Liver (tissue), 9 donors: Measurements from ENCODE around the gene EXOC7. TPM values are rescaled to one million over a fixed set of nuclear protein-coding genes. Genes with fewer than 3 reads are reported as not detected.

Source experiments
- DNase-seq: peaks from one replicate; pipeline ENCODE4 v3.0.0-alpha.2; 2017; ENCODE audit warnings: low spot score
- H3K27ac ChIP-seq, 2 donors: one replicate each; pipeline ENCODE4 v1.7.0; 2013; ENCODE audit warnings: inconsistent platforms in 2 of 2, low read length in 2 of 2, control low read depth in 1 of 2, low read depth in 1 of 2, mild to moderate bottlenecking in 1 of 2
- H3K27me3 ChIP-seq, 4 donors: one replicate each; pipeline versions ENCODE4 v1.6.1 to v1.7.0; 2013; ENCODE audit warnings: low read length in 3 of 4, inconsistent platforms in 1 of 4, mild to moderate bottlenecking in 1 of 4, moderate library complexity in 1 of 4; ENCODE audit not compliant: control insufficient read depth in 4 of 4, insufficient read depth in 4 of 4
- H3K36me3 ChIP-seq, 4 donors: one replicate each; pipeline versions ENCODE4 v1.6.1 to v1.7.0; 2013; ENCODE audit warnings: low read length in 3 of 4, mild to moderate bottlenecking in 3 of 4, low read depth in 1 of 4, moderate library complexity in 1 of 4; ENCODE audit not compliant: control insufficient read depth in 4 of 4, insufficient read depth in 3 of 4
- H3K4me1 ChIP-seq, 4 donors: one replicate each; pipeline versions ENCODE4 v1.6.1 to v1.7.0; 2013; ENCODE audit warnings: low read length in 3 of 4, mild to moderate bottlenecking in 3 of 4, moderate library complexity in 1 of 4; ENCODE audit not compliant: control insufficient read depth in 4 of 4, insufficient read depth in 4 of 4
- H3K4me3 ChIP-seq, 3 donors: one replicate each; pipeline versions ENCODE4 v1.6.1 to v1.7.0; 2013; ENCODE audit warnings: low read length in 3 of 3, control low read depth in 1 of 3, low read depth in 1 of 3, mild to moderate bottlenecking in 1 of 3
- H3K9ac ChIP-seq, 2 donors: one replicate each; pipeline ENCODE4 v1.7.0; 2013; ENCODE audit warnings: low read length in 2 of 2, mild to moderate bottlenecking in 2 of 2, moderate library complexity in 2 of 2, control low read depth in 1 of 2, low read depth in 1 of 2
- H3K9me3 ChIP-seq, 4 donors: one replicate each; pipeline versions ENCODE4 v1.6.1 to v1.7.0; 2013; ENCODE audit warnings: low read length in 3 of 4; ENCODE audit not compliant: control insufficient read depth in 4 of 4
- ATF3 ChIP-seq: IDR thresholded peaks from 2 replicates; pipeline ENCODE4 v1.6.1; 2016; ENCODE audit warnings: antibody characterized with exemption
- CTCF ChIP-seq: fragments of 150-350 bp; IDR thresholded peaks from 2 replicates; pipeline ENCODE4 v1.5.1; 2017; ENCODE audit warnings: improper control_type of control experiment, low read depth, low read length; ENCODE audit not compliant: missing input control
- EGR1 ChIP-seq, 2 donors: IDR thresholded peaks; 2 replicates each; pipeline ENCODE4 v1.6.1; 2016 to 2018; ENCODE audit warnings: antibody characterized with exemption in 2 of 2, low read depth in 2 of 2
- FOXA1 ChIP-seq: IDR thresholded peaks from 2 replicates; pipeline ENCODE4 v1.6.1; 2016; ENCODE audit warnings: antibody characterized with exemption
- FOXA2 ChIP-seq: IDR thresholded peaks from 2 replicates; pipeline ENCODE4 v1.6.1; 2016; ENCODE audit warnings: antibody characterized with exemption
- GABPA ChIP-seq, 2 donors: IDR thresholded peaks in 1 of 2; conservative IDR thresholded peaks in 1 of 2; 2 replicates each; pipeline ENCODE4 v1.6.1; 2016; ENCODE audit warnings: antibody characterized with exemption in 2 of 2, mild to moderate bottlenecking in 1 of 2, moderate library complexity in 1 of 2
- HNF4A ChIP-seq, 2 donors: conservative IDR thresholded peaks; 2 replicates each; pipeline ENCODE4 v1.6.1; 2016; ENCODE audit warnings: antibody characterized with exemption in 2 of 2, mild to moderate bottlenecking in 2 of 2
- HNF4G ChIP-seq: IDR thresholded peaks from 2 replicates; pipeline ENCODE4 v1.6.1; 2016; ENCODE audit warnings: antibody characterized with exemption
- JUND ChIP-seq, 2 donors: IDR thresholded peaks; 2 replicates each; pipeline ENCODE4 v1.6.1; 2016; ENCODE audit warnings: antibody characterized with exemption in 2 of 2
- MAX ChIP-seq: IDR thresholded peaks from 2 replicates; pipeline ENCODE4 v1.6.1; 2016; ENCODE audit warnings: antibody characterized with exemption
- NR2F2 ChIP-seq: IDR thresholded peaks from 2 replicates; pipeline ENCODE4 v1.6.1; 2016; ENCODE audit warnings: antibody characterized with exemption
- RAD21 ChIP-seq, 2 donors: IDR thresholded peaks; 2 replicates each; pipeline ENCODE4 v1.6.1; 2016; ENCODE audit warnings: antibody characterized with exemption in 2 of 2, mild to moderate bottlenecking in 2 of 2
- REST ChIP-seq: IDR thresholded peaks from 2 replicates; pipeline ENCODE4 v1.6.1; 2016; ENCODE audit warnings: antibody characterized with exemption, mild to moderate bottlenecking
- RXRA ChIP-seq, 2 donors: IDR thresholded peaks; 2 replicates each; pipeline ENCODE4 v1.6.1; 2017 to 2018; ENCODE audit warnings: antibody characterized with exemption in 2 of 2, mild to moderate bottlenecking in 1 of 2
- SP1 ChIP-seq: IDR thresholded peaks from 2 replicates; pipeline ENCODE4 v1.6.1; 2018; ENCODE audit warnings: antibody characterized with exemption, mild to moderate bottlenecking
- TAF1 ChIP-seq: conservative IDR thresholded peaks from 2 replicates; pipeline ENCODE4 v1.6.1; 2016; ENCODE audit warnings: antibody characterized with exemption, mild to moderate bottlenecking
- YY1 ChIP-seq: IDR thresholded peaks from 2 replicates; pipeline ENCODE4 v1.6.1; 2016; ENCODE audit warnings: antibody characterized with exemption, mild to moderate bottlenecking
- ZBTB33 ChIP-seq: IDR thresholded peaks from 2 replicates; pipeline ENCODE4 v1.6.1; 2016; ENCODE audit warnings: antibody characterized with exemption
- WGBS: extraction: QIAGEN DNeasy Blood & Tissue Kit; methylation state at CpG from one replicate; pipeline ENCODE4 v1.1.7; 2013; 5-methylcytosine and 5-hydroxymethylcytosine counted together
- polyA plus RNA-seq, 2 donors: library from polyadenylated mRNA; stranded (reverse) in 1 of 2; unstranded in 1 of 2; fragments of 200-250 nt in 1 of 2; fragments of >200 nt in 1 of 2; fragmentation: Nextera tagmentation in 1 of 2; extraction: Ambion mirVana in 1 of 2; gene quantifications; one replicate each; pipeline versions ENCODE4 v1.2.1 to v1.2.3, GENCODE V29; 2013 to 2015
- total RNA-seq, 2 donors: library from RNA; depleted of rRNA; stranded (reverse); fragments of >200 nt; gene quantifications; one replicate each; pipeline ENCODE4 v1.2.3, GENCODE V29; 2014
- donor health status: healthy.
- donor health status: healthy.
- donor health status: healthy.
- donor health status: healthy.
- donor health status: healthy.

EXOC7 gene
- total and polyA plus RNA-seq, 4 donors, result 28.0 to 64.8 (median 38.2) TPM

- WGBS, result 5% methylated on average over 15 of the region's 15 CpGs
- H3K36me3 ChIP-seq, result peaks cover 0 to 14% (median 9%) of the 10 kb centered on the region in 4 donors
- peak overlapping the region; percentile 47 to 72 for H3K27ac ChIP-seq
- peaks cover 9 to 51% (median 24%) of the 10 kb centered on the region in 4 donors for H3K4me1 ChIP-seq
- H3K9ac ChIP-seq, result peak overlapping the region; percentile 64 to 99
- peak; percentile 53 for DNase-seq
- H3K27me3 ChIP-seq, result peaks cover 0 to 14% (median 6%) of the 10 kb centered on the region in 4 donors
- peak overlapping the region; percentile 92 to 100 (median 94) for H3K4me3 ChIP-seq
- TF ChIP-seq REST (no peak), HNF4A (conservative IDR thresholded peaks at IDR 0.05) (no peak), FOXA2 (no peak), TAF1 (no peak), RXRA (IDR thresholded peaks at IDR 0.05) (no peak), EGR1 (IDR thresholded peaks at IDR 0.05; ENCODE audit: low read depth in 2 of 2) (no peak), GABPA (IDR thresholded peaks at IDR 0.05 in 1 of 2, conservative IDR thresholded peaks at IDR 0.05 in 1 of 2) (no peak), RAD21 (IDR thresholded peaks at IDR 0.05) (no peak), MAX (no peak), JUND (IDR thresholded peaks at IDR 0.05) (no peak), YY1 (no peak), SP1 (no peak), FOXA1 (no peak), HNF4G (no peak), ZBTB33 (no peak), CTCF (no peak), NR2F2 (no peak), ATF3 (no peak)
- no peaks in the 10 kb centered on the region for H3K9me3 ChIP-seq
Observed at GRCh38 chr17:76071531-76072147, 31.9 kb downstream of the EXOC7 start.
